ENCODE data around the gene TLR4. TPM values are rescaled to one million over a fixed set of nuclear protein-coding genes. Genes with fewer than 3 reads are reported as not detected.
A peak's percentile ranks its signal among the peaks of the same experiment; 100 is the strongest.

Gene TLR4

DNA sequence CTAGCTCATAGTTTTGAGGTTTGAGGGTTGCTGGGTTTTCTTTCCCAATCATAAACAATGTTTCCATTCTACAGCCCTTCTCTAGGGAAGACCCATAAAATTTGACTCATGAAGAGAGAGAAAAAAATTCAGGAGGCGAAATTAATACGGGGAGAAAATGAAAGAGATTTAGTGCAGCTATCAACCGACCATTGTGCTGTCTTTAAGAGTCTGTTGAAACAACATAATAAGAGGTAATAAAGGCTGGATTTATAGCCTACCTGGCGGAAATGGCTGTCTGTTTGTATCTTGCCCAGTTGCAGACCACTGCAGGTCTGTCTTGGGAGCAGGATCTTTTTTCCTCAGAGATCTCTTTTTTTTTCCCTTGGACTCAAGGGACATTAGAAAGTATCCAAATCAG lies 66.9 kb downstream of the TLR4 start:
- no peaks in the 10 kb centered on the region for H3K79me1 ChIP-seq (ENCODE audit: low read depth, low read length)
- no peak overlapping the region for H3K4me2 ChIP-seq (ENCODE audit: insufficient read depth, low read length, poor library complexity, severe bottlenecking)
- H3K4ac ChIP-seq (ENCODE audit: low read length): no peak overlapping the region
- no peaks in the 10 kb centered on the region for H3K9me3 ChIP-seq (replicated peaks in 1 of 2; ENCODE audit: control insufficient read depth in 2 of 2, insufficient read depth in 1 of 2, low read depth in 1 of 2, low read length in 2 of 2)
- WGBS, 2 donors (ENCODE audit: extremely low coverage in 2 of 2, insufficient read length in 2 of 2, insufficient replicate concordance in 1 of 2): no CpG with 5 or more reads among the region's 4 CpGs
- H3K4me1 ChIP-seq (ENCODE audit: control insufficient read depth in 2 of 2, insufficient read depth in 1 of 2, low read depth in 1 of 2, low read length in 2 of 2): peaks cover 2% of the 10 kb centered on the region in 2 donors
- H2BK12ac ChIP-seq (ENCODE audit: low read length): no peak overlapping the region
- no peak overlapping the region for H4K8ac ChIP-seq (ENCODE audit: low read depth, low read length)
- no peak overlapping the region for H3K9ac ChIP-seq (ENCODE audit: low read depth, low read length, poor library complexity)
- no peak for DNase-seq (ENCODE audit: low spot score)
- H2BK15ac ChIP-seq (ENCODE audit: low read length): no peak overlapping the region
- no peak overlapping the region for H2BK120ac ChIP-seq (ENCODE audit: low read depth, low read length)
- H3K14ac ChIP-seq (ENCODE audit: low read length): no peak overlapping the region
- no peak overlapping the region for H2AK5ac ChIP-seq (ENCODE audit: low read depth, low read length)
- no peak overlapping the region for H3K4me3 ChIP-seq (ENCODE audit: low read length in 2 of 2)
- no peak overlapping the region for H3K18ac ChIP-seq (ENCODE audit: low read length)
- no peaks in the 10 kb centered on the region for H3K36me3 ChIP-seq (replicated peaks in 1 of 2; ENCODE audit: control insufficient read depth in 2 of 2, insufficient read depth in 2 of 2, low read length in 2 of 2)
- H3K27ac ChIP-seq (replicated peaks; ENCODE audit: low read length): no peak overlapping the region
- H2AFZ ChIP-seq (ENCODE audit: low read length): no peak overlapping the region
- H3K23ac ChIP-seq (ENCODE audit: low read depth, low read length, poor library complexity): no peak overlapping the region
- H3K27me3 ChIP-seq (ENCODE audit: control insufficient read depth in 3 of 3, insufficient read depth in 3 of 3, low read depth in 1 of 3, low read length in 3 of 3): no peaks in the 10 kb centered on the region
- H4K91ac ChIP-seq (ENCODE audit: low read depth, low read length, poor library complexity): no peak overlapping the region
- H2BK5ac ChIP-seq (ENCODE audit: low read length): no peak overlapping the region

GRCh38 chr9:117772960-117773359 lies 68.8 kb downstream of the TLR4 start:
- WGBS, 2 donors (ENCODE audit: extremely low coverage in 2 of 2, insufficient read length in 2 of 2, insufficient replicate concordance in 1 of 2): no CpG with 5 or more reads among the region's 3 CpGs
- Histone ChIP-seq H3K9ac (ENCODE audit: low read depth, low read length, poor library complexity) (no peak overlapping the region), H3K4ac (ENCODE audit: low read length) (no peak overlapping the region), H3K14ac (ENCODE audit: low read length) (peak overlapping the region; percentile 17), H2BK15ac (ENCODE audit: low read length) (no peak overlapping the region), H3K27ac (replicated peaks; ENCODE audit: low read length) (no peak overlapping the region), H3K18ac (ENCODE audit: low read length) (peak overlapping the region; percentile 44), H2AK5ac (ENCODE audit: low read depth, low read length) (no peak overlapping the region), H4K8ac (ENCODE audit: low read depth, low read length) (no peak overlapping the region), H3K27me3 (ENCODE audit: control insufficient read depth in 3 of 3, insufficient read depth in 3 of 3, low read depth in 1 of 3, low read length in 3 of 3) (no peaks in the 10 kb centered on the region), H4K91ac (ENCODE audit: low read depth, low read length, poor library complexity) (no peak overlapping the region), H2AFZ (ENCODE audit: low read length) (no peak overlapping the region), H3K36me3 (replicated peaks in 1 of 2; ENCODE audit: control insufficient read depth in 2 of 2, insufficient read depth in 2 of 2, low read length in 2 of 2) (no peaks in the 10 kb centered on the region), H2BK5ac (ENCODE audit: low read length) (no peak overlapping the region), H3K4me3 (ENCODE audit: low read length in 2 of 2) (no peak overlapping the region), H2BK120ac (ENCODE audit: low read depth, low read length) (no peak overlapping the region), H3K4me2 (ENCODE audit: insufficient read depth, low read length, poor library complexity, severe bottlenecking) (no peak overlapping the region), H3K23ac (ENCODE audit: low read depth, low read length, poor library complexity) (no peak overlapping the region), H3K79me1 (ENCODE audit: low read depth, low read length) (no peaks in the 10 kb centered on the region), H3K4me1 (ENCODE audit: control insufficient read depth in 2 of 2, insufficient read depth in 1 of 2, low read depth in 1 of 2, low read length in 2 of 2) (peaks cover 2% of the 10 kb centered on the region in 2 donors), H3K9me3 (replicated peaks in 1 of 2; ENCODE audit: control insufficient read depth in 2 of 2, insufficient read depth in 1 of 2, low read depth in 1 of 2, low read length in 2 of 2) (no peaks in the 10 kb centered on the region), H2BK12ac (ENCODE audit: low read length) (no peak overlapping the region)
- no peak for DNase-seq (ENCODE audit: low spot score)

Small RNA genes within 50 kb of the gene (small RNA-seq; reads per million reads assigned to genes)
- not detected for gene RNU6-1082P (ENCODE audit: insufficient read depth)

Measured in neuronal stem cell (in vitro differentiated cells).